Hepatocyte (in vitro differentiated cells): ENCODE measurements around the gene XPR1. TPM values are rescaled to one million over a fixed set of nuclear protein-coding genes. Genes with fewer than 3 reads are reported as not detected.

Experiments used
- DNase-seq: peaks from one replicate; pipeline ENCODE4 v3.0.0-alpha.2; 2016; ENCODE audit warnings: low spot score
- H2AFZ ChIP-seq: fragments of 200-600 bp; sonication (generic); 2 replicates; pipeline ENCODE4 v1.6.0; 2016; ENCODE audit warnings: antibody characterized with exemption, mild to moderate bottlenecking
- H3K27ac ChIP-seq: fragments of 200-600 bp; sonication (generic); 2 replicates; pipeline ENCODE4 v1.5.1; 2016; ENCODE audit warnings: mild to moderate bottlenecking
- H3K27me3 ChIP-seq: fragments of 200-600 bp; sonication (generic); 2 replicates; pipeline ENCODE4 v1.6.1; 2016
- H3K36me3 ChIP-seq: fragments of 200-600 bp; sonication (generic); replicated peaks from 2 replicates; pipeline ENCODE4 v1.5.1; 2016; ENCODE audit warnings: low read depth; ENCODE audit not compliant: insufficient read depth
- H3K4me1 ChIP-seq: fragments of 200-600 bp; sonication (generic); 2 replicates; pipeline ENCODE4 v1.5.1; 2016; ENCODE audit warnings: mild to moderate bottlenecking, moderate library complexity; ENCODE audit not compliant: insufficient read depth
- H3K4me2 ChIP-seq: fragments of 200-600 bp; sonication (generic); 2 replicates; pipeline ENCODE4 v1.6.0; 2016
- H3K4me3 ChIP-seq: fragments of 200-600 bp; sonication (generic); 2 replicates; pipeline ENCODE4 v1.5.1; 2016; ENCODE audit warnings: mild to moderate bottlenecking
- H3K79me2 ChIP-seq: fragments of 200-600 bp; sonication (generic); 2 replicates; pipeline ENCODE4 v1.6.0; 2017; ENCODE audit warnings: mild to moderate bottlenecking
- H3K9me2 ChIP-seq: fragments of 200-600 bp; sonication (generic); replicated peaks from 2 replicates; pipeline ENCODE4 v1.6.0; 2017; ENCODE audit warnings: mild to moderate bottlenecking; ENCODE audit not compliant: insufficient read depth
- H3K9me3 ChIP-seq: fragments of 200-600 bp; sonication (generic); 2 replicates; pipeline ENCODE4 v1.5.1; 2016; ENCODE audit warnings: low read depth, mild to moderate bottlenecking
- H4K20me1 ChIP-seq: fragments of 200-600 bp; sonication (generic); 2 replicates; pipeline ENCODE4 v1.6.0; 2016; ENCODE audit warnings: mild to moderate bottlenecking; ENCODE audit not compliant: insufficient read depth, poor library complexity, severe bottlenecking
- CTCF ChIP-seq: fragments of 200-600 bp; sonication (generic); IDR thresholded peaks from 2 replicates; pipeline ENCODE4 v1.5.1; 2016; ENCODE audit warnings: antibody characterized with exemption, mild to moderate bottlenecking; ENCODE audit not compliant: poor library complexity
- EZH2 ChIP-seq: fragments of 200-600 bp; sonication (generic); IDR thresholded peaks from 2 replicates; pipeline ENCODE4 v1.6.1; 2016; ENCODE audit warnings: antibody characterized with exemption, mild to moderate bottlenecking, borderline replicate concordance
- EZH2phosphoT487 ChIP-seq: fragments of 200-600 bp; sonication (generic); IDR thresholded peaks from one replicate; pipeline ENCODE4 v1.6.1; 2018; ENCODE audit warnings: antibody characterized with exemption, mild to moderate bottlenecking, low read depth, moderate library complexity; ENCODE audit not compliant: unreplicated experiment, severe bottlenecking
- WGBS: methylation state at CpG from one replicate; pipeline ENCODE4 v1.1.6; 2016; ENCODE audit warnings: low lambda C conversion rate; ENCODE audit errors: missing lambda C conversion rate; 5-methylcytosine and 5-hydroxymethylcytosine counted together
- polyA plus RNA-seq: library from polyadenylated mRNA; unstranded; fragments of >200 nt; fragmentation: Nextera tagmentation; extraction: Ambion mirVana; gene quantifications from 2 replicates; pipeline ENCODE4 v1.2.1, GENCODE V29; 2016
- total RNA-seq: library from RNA; depleted of rRNA; stranded (reverse); fragments of >200 nt; gene quantifications from 2 replicates; pipeline ENCODE4 v1.2.3, GENCODE V29; 2014

XPR1 gene
- total and polyA plus RNA-seq, 2 experiments from 2014 or later: 18.2 to 41.5 TPM

GRCh38 chr1:180652792-180653191, 21.0 kb downstream of the XPR1 start:
- no peaks in the 10 kb centered on the region for H4K20me1 ChIP-seq
- peaks cover 7% of the 10 kb centered on the region for H3K9me3 ChIP-seq
- no peak overlapping the region for H3K4me3 ChIP-seq
- H3K36me3 ChIP-seq: no peaks in the 10 kb centered on the region
- no peaks in the 10 kb centered on the region for H3K4me1 ChIP-seq
- no peak overlapping the region for H2AFZ ChIP-seq
- no peak overlapping the region for H3K27ac ChIP-seq
- no peaks in the 10 kb centered on the region for H3K27me3 ChIP-seq
- TF ChIP-seq EZH2: no peak
- no peak for TF ChIP-seq CTCF
- no peak for TF ChIP-seq EZH2phosphoT487
- H3K9me2 ChIP-seq: no peaks in the 10 kb centered on the region
- peaks cover 54% of the 10 kb centered on the region for H3K79me2 ChIP-seq
- no peak overlapping the region for H3K4me2 ChIP-seq
- no peak for DNase-seq
- 97% methylated on average over 2 of the region's 2 CpGs for WGBS

- Histone ChIP-seq H3K79me2 (peaks cover 68% of the 10 kb centered on the region), H3K4me3 (no peak overlapping the region), H3K9me3 (peaks cover 13% of the 10 kb centered on the region), H2AFZ (no peak overlapping the region), H4K20me1 (no peaks in the 10 kb centered on the region), H3K27ac (no peak overlapping the region), H3K4me1 (no peaks in the 10 kb centered on the region), H3K9me2 (no peaks in the 10 kb centered on the region), H3K27me3 (no peaks in the 10 kb centered on the region), H3K4me2 (no peak overlapping the region), H3K36me3 (no peaks in the 10 kb centered on the region)
- no peak for DNase-seq
- TF ChIP-seq EZH2phosphoT487 (no peak), CTCF (no peak), EZH2 (no peak)
Measured at GRCh38 chr1:180662709-180663108, 30.9 kb downstream of the XPR1 start.

GRCh38 chr1:180670681-180671080, 38.9 kb downstream of the XPR1 start:
- Histone ChIP-seq H3K9me3 (peaks cover 3% of the 10 kb centered on the region), H4K20me1 (peaks cover 4% of the 10 kb centered on the region), H3K4me1 (no peaks in the 10 kb centered on the region), H3K27ac (no peak overlapping the region), H3K4me2 (no peak overlapping the region), H3K36me3 (no peaks in the 10 kb centered on the region), H2AFZ (no peak overlapping the region), H3K79me2 (peaks cover 59% of the 10 kb centered on the region), H3K4me3 (no peak overlapping the region), H3K27me3 (no peaks in the 10 kb centered on the region), H3K9me2 (no peaks in the 10 kb centered on the region)
- TF ChIP-seq EZH2phosphoT487: no peak
- TF ChIP-seq CTCF: no peak
- no peak for TF ChIP-seq EZH2
- 90% methylated on average over 1 of the region's 1 CpG for WGBS
- DNase-seq: no peak

- Histone ChIP-seq H3K9me2 (no peaks in the 10 kb centered on the region), H3K9me3 (peaks cover 3% of the 10 kb centered on the region), H3K4me3 (no peak overlapping the region), H3K4me1 (no peaks in the 10 kb centered on the region), H3K4me2 (no peak overlapping the region), H3K79me2 (peaks cover 59% of the 10 kb centered on the region), H3K27me3 (no peaks in the 10 kb centered on the region), H2AFZ (no peak overlapping the region), H4K20me1 (peaks cover 4% of the 10 kb centered on the region), H3K36me3 (no peaks in the 10 kb centered on the region), H3K27ac (no peak overlapping the region)
- TF ChIP-seq EZH2phosphoT487 (no peak), CTCF (no peak), EZH2 (no peak)
- no peak for DNase-seq
Measured at GRCh38 chr1:180672105-180672504, 40.3 kb downstream of the XPR1 start.
